H1 (cell line): Measurements from ENCODE around the gene MROH7.

Experiments used
- CREB1 ChIP-seq: IDR thresholded peaks from 2 replicates; pipeline ENCODE4 v1.6.1; 2012; ENCODE audit warnings: inconsistent platforms
- CTCF ChIP-seq, 3 experiments: IDR thresholded peaks; 1 replicate in 2 of 3; 2 replicates in 1 of 3; pipeline versions ENCODE4 v1.5.1 to v1.6.1; 2011; ENCODE audit warnings: low read length in 3 of 3, mild to moderate bottlenecking in 3 of 3, inconsistent platforms in 2 of 3, low read depth in 1 of 3, moderate library complexity in 1 of 3; ENCODE audit not compliant: insufficient read depth in 1 of 3; ENCODE audit errors: control extremely low read depth in 1 of 3
- EZH2 ChIP-seq: fragments of 200-600 bp; sonication (generic); IDR thresholded peaks from 2 replicates; pipeline ENCODE4 v1.7.1; 2012; ENCODE audit warnings: low read depth, mild to moderate bottlenecking, moderate library complexity, low read length, inconsistent platforms; ENCODE audit not compliant: severe bottlenecking
- MAX ChIP-seq: IDR thresholded peaks from 2 replicates; pipeline ENCODE4 v1.6.1; 2012; ENCODE audit warnings: inconsistent platforms
- NANOG ChIP-seq: IDR thresholded peaks from 2 replicates; pipeline ENCODE4 v1.6.1; 2011; ENCODE audit warnings: low read length, low read depth, mild to moderate bottlenecking, inconsistent platforms; ENCODE audit not compliant: insufficient read depth, poor library complexity, severe bottlenecking
- POLR2AphosphoS5 ChIP-seq: IDR thresholded peaks from 2 replicates; pipeline ENCODE4 v1.6.1; 2011; ENCODE audit warnings: low read depth, low read length
- TAF1 ChIP-seq: IDR thresholded peaks from 2 replicates; pipeline ENCODE4 v1.6.1; 2011; ENCODE audit warnings: mild to moderate bottlenecking, low read depth, low read length
- TF ChIP-seq, protein P1 (sequence below): IDR thresholded peaks from 2 replicates; pipeline ENCODE4 v1.6.1; 2011; ENCODE audit warnings: low read depth, mild to moderate bottlenecking, low read length; ENCODE audit not compliant: insufficient read depth

- no peak for TF ChIP-seq NANOG
- no peak for TF ChIP-seq POLR2AphosphoS5
- no peak for TF ChIP-seq MAX
- no peak for TF ChIP-seq CTCF (IDR thresholded peaks at IDR 0.05; ENCODE audit: control extremely low read depth in 1 of 3, insufficient read depth in 1 of 3, low read depth in 1 of 3, low read length in 3 of 3)
- TF ChIP-seq, protein P1, sequence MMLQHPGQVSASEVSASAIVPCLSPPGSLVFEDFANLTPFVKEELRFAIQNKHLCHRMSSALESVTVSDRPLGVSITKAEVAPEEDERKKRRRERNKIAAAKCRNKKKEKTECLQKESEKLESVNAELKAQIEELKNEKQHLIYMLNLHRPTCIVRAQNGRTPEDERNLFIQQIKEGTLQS: no peak
- TF ChIP-seq CREB1: no peak
- TF ChIP-seq TAF1: no peak
- no peak for TF ChIP-seq EZH2
Observed at GRCh38 chr1:54724771-54725170, 83.2 kb downstream of the MROH7 start.
